OCI-LY1 (cell line): Measurements from ENCODE around the gene PTPRA.

Experiments used
- H2AFZ ChIP-seq: fragments of 200-600 bp; sonication (generic), shearing (Covaris generic); 2 replicates; pipeline ENCODE4 v1.6.0; 2014; ENCODE audit warnings: antibody characterized with exemption, mild to moderate bottlenecking, low read length
- H3F3A ChIP-seq: fragments of 200-600 bp; sonication (generic), shearing (Covaris generic); 2 replicates; pipeline ENCODE4 v1.6.0; 2014; ENCODE audit warnings: mild to moderate bottlenecking, antibody characterized with exemption, low read length, moderate library complexity; ENCODE audit not compliant: insufficient read depth
- H3K27ac ChIP-seq: fragments of 200-600 bp; sonication (generic); 2 replicates; pipeline ENCODE4 v1.5.1; 2014; ENCODE audit warnings: low read length, mixed run types, mild to moderate bottlenecking, low read depth; ENCODE audit not compliant: poor library complexity, severe bottlenecking
- H3K27me3 ChIP-seq: fragments of 200-600 bp; sonication (generic); 2 replicates; pipeline ENCODE4 v1.6.0; 2014; ENCODE audit warnings: antibody characterized with exemption, mild to moderate bottlenecking, low read length, moderate library complexity; ENCODE audit not compliant: insufficient read depth
- H3K36me3 ChIP-seq: fragments of 200-600 bp; sonication (generic); 2 replicates; pipeline ENCODE4 v1.6.1; 2014; ENCODE audit warnings: mild to moderate bottlenecking, antibody characterized with exemption, low read length, moderate library complexity, mixed read lengths; ENCODE audit not compliant: insufficient read depth
- H3K4me1 ChIP-seq: fragments of 200-600 bp; sonication (generic); 2 replicates; pipeline ENCODE4 v1.5.1; 2014; ENCODE audit warnings: mild to moderate bottlenecking, low read length, moderate library complexity; ENCODE audit not compliant: insufficient read depth, severe bottlenecking
- H3K4me2 ChIP-seq: fragments of 200-600 bp; sonication (generic), shearing (Covaris generic); 2 replicates; pipeline ENCODE4 v1.6.1; 2014; ENCODE audit warnings: low read length
- H3K4me3 ChIP-seq: fragments of 200-600 bp; sonication (generic); 2 replicates; pipeline ENCODE4 v1.5.1; 2014; ENCODE audit warnings: low read length, low read depth, mild to moderate bottlenecking, mixed read lengths; ENCODE audit not compliant: poor library complexity, severe bottlenecking
- H3K79me2 ChIP-seq: fragments of 200-600 bp; shearing (Covaris generic); 2 replicates; pipeline ENCODE4 v1.6.1; 2016; ENCODE audit warnings: mixed run types, low read length, mixed read lengths; ENCODE audit not compliant: insufficient read depth
- H3K9ac ChIP-seq: fragments of 200-600 bp; sonication (generic), shearing (Covaris generic); 2 replicates; pipeline ENCODE4 v1.6.1; 2014; ENCODE audit warnings: mild to moderate bottlenecking, low read length, mixed read lengths
- H3K9me2 ChIP-seq: fragments of 200-600 bp; sonication (generic), shearing (Covaris generic); 2 replicates; pipeline ENCODE4 v1.6.1; 2014; ENCODE audit warnings: low read depth, mild to moderate bottlenecking, low read length, mixed read lengths
- H3K9me3 ChIP-seq: fragments of 200-600 bp; shearing (Covaris generic); 2 replicates; pipeline ENCODE4 v1.6.1; 2014; ENCODE audit warnings: low read length, mixed read lengths
- H4K20me1 ChIP-seq: fragments of 200-600 bp; sonication (generic), shearing (Covaris generic); 2 replicates; pipeline ENCODE4 v1.6.0; 2016; ENCODE audit warnings: mild to moderate bottlenecking, low read length; ENCODE audit not compliant: insufficient read depth
- EZH2 ChIP-seq: fragments of 200-600 bp; sonication (generic), shearing (Covaris generic); IDR thresholded peaks from 2 replicates; pipeline ENCODE4 v1.8.0; 2017; ENCODE audit warnings: borderline replicate concordance, mixed run types, mild to moderate bottlenecking, antibody characterized with exemption, low read length, moderate library complexity, mixed read lengths
- TF ChIP-seq, protein P1 (sequence below): fragments of 200-600 bp; sonication (generic), shearing (Covaris generic); IDR thresholded peaks from 2 replicates; pipeline ENCODE4 v1.5.1; 2017; ENCODE audit warnings: mild to moderate bottlenecking, antibody characterized with exemption, low read length, moderate library complexity, mixed read lengths

PTPRA gene

DNA sequence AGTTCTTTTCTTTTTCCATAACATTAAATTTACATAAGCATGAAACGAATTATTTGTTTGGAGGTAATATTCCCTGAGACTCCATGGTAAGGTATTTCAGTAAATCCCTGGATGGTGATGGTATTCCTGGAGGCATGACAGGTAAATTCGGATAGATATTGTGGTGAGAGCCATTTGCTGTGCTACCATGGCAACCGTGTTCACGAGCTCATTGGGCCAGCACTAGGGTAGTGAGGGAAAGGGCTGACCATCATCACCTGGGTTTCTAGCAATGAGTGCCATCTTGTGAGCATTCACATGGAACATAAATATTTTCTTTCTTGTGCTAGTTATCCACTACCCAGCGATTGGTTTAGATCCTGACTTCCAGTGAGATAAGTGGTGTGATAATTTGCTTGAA lies 118.3 kb downstream of the PTPRA start:
- Histone ChIP-seq H3K79me2 (no peaks in the 10 kb centered on the region), H3K9me3 (no peaks in the 10 kb centered on the region), H3K27ac (no peak overlapping the region), H3K9me2 (no peaks in the 10 kb centered on the region), H3K27me3 (no peaks in the 10 kb centered on the region), H3K4me2 (no peak overlapping the region), H3K4me3 (no peak overlapping the region), H3K4me1 (no peaks in the 10 kb centered on the region), H2AFZ (no peak overlapping the region), H3K9ac (no peak overlapping the region), H4K20me1 (no peaks in the 10 kb centered on the region), H3F3A (no peaks in the 10 kb centered on the region), H3K36me3 (peaks cover 70% of the 10 kb centered on the region; the same call in 1 of the 2 replicates)
- no peak for TF ChIP-seq EZH2
- TF ChIP-seq, protein P1, sequence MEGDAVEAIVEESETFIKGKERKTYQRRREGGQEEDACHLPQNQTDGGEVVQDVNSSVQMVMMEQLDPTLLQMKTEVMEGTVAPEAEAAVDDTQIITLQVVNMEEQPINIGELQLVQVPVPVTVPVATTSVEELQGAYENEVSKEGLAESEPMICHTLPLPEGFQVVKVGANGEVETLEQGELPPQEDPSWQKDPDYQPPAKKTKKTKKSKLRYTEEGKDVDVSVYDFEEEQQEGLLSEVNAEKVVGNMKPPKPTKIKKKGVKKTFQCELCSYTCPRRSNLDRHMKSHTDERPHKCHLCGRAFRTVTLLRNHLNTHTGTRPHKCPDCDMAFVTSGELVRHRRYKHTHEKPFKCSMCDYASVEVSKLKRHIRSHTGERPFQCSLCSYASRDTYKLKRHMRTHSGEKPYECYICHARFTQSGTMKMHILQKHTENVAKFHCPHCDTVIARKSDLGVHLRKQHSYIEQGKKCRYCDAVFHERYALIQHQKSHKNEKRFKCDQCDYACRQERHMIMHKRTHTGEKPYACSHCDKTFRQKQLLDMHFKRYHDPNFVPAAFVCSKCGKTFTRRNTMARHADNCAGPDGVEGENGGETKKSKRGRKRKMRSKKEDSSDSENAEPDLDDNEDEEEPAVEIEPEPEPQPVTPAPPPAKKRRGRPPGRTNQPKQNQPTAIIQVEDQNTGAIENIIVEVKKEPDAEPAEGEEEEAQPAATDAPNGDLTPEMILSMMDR, result no peak

DNA sequence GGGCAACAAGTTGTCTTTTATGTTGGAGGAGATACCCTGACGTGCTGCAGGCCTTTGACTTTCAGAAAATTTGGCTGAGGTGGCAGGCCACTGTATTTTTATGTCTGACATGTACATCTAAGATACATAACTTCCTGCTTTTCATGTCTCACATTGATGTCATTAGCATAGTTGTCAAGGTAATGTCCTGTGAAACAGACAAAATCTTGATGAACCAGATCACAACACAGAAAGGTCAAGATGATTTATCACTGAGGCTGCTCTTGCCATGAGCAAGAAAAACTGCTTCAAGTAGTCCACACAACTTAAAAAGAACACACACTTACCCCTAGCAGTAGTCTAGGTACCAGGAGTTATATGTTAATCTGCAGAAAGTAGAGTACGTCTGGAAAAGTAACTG lies 120.0 kb downstream of the PTPRA start:
- TF ChIP-seq, protein P1, result no peak
- no peak for TF ChIP-seq EZH2
- no peaks in the 10 kb centered on the region for H3K9me3 ChIP-seq
- H3K27ac ChIP-seq, result no peak overlapping the region
- H4K20me1 ChIP-seq, result no peaks in the 10 kb centered on the region
- no peak overlapping the region for H3K4me3 ChIP-seq
- no peak overlapping the region for H3K9ac ChIP-seq
- peaks cover 57% of the 10 kb centered on the region; the same call in 1 of the 2 replicates for H3K36me3 ChIP-seq
- no peaks in the 10 kb centered on the region for H3F3A ChIP-seq
- H3K4me2 ChIP-seq, result no peak overlapping the region
- H3K79me2 ChIP-seq, result no peaks in the 10 kb centered on the region
- H3K9me2 ChIP-seq, result no peaks in the 10 kb centered on the region
- H3K4me1 ChIP-seq, result no peaks in the 10 kb centered on the region
- no peak overlapping the region for H2AFZ ChIP-seq
- H3K27me3 ChIP-seq, result no peaks in the 10 kb centered on the region

- no peaks in the 10 kb centered on the region for H3K79me2 ChIP-seq
- no peaks in the 10 kb centered on the region for H3F3A ChIP-seq
- H3K9ac ChIP-seq, result no peak overlapping the region
- no peak overlapping the region for H3K4me3 ChIP-seq
- peaks cover 40% of the 10 kb centered on the region; the same call in 1 of the 2 replicates for H3K36me3 ChIP-seq
- H2AFZ ChIP-seq, result no peak overlapping the region
- H3K9me3 ChIP-seq, result no peaks in the 10 kb centered on the region
- H4K20me1 ChIP-seq, result no peaks in the 10 kb centered on the region
- no peak overlapping the region for H3K27ac ChIP-seq
- H3K9me2 ChIP-seq, result no peaks in the 10 kb centered on the region
- H3K4me2 ChIP-seq, result no peak overlapping the region
- no peak for TF ChIP-seq EZH2
- TF ChIP-seq, protein P1, result no peak
- H3K4me1 ChIP-seq, result no peaks in the 10 kb centered on the region
- H3K27me3 ChIP-seq, result no peaks in the 10 kb centered on the region
Measured at GRCh38 chr20:2995796-2996195, 122.5 kb downstream of the PTPRA start.
